Glutamatergic neuron (in vitro differentiated cells): ENCODE results near the gene SPEN. TPM values are rescaled to one million over a fixed set of nuclear protein-coding genes. Genes with fewer than 3 reads are reported as not detected.

Experiments used
- DNase-seq: peaks from one replicate; pipeline ENCODE4 v3.0.0; 2022
- H3K27ac Mint-ChIP-seq: one replicate; pipeline ENCODE4 v1.8.0; 2020; ENCODE audit warnings: mild to moderate bottlenecking, mixed read lengths, inconsistent platforms; ENCODE audit not compliant: unreplicated experiment
- H3K27me3 Mint-ChIP-seq: one replicate; pipeline ENCODE4 v1.8.0; 2020; ENCODE audit warnings: mild to moderate bottlenecking, moderate library complexity, mixed read lengths, inconsistent platforms; ENCODE audit not compliant: unreplicated experiment
- H3K36me3 Mint-ChIP-seq: one replicate; pipeline ENCODE4 v1.8.0; 2020; ENCODE audit warnings: mild to moderate bottlenecking, mixed read lengths, inconsistent platforms; ENCODE audit not compliant: unreplicated experiment
- H3K4me1 Mint-ChIP-seq: one replicate; pipeline ENCODE4 v1.8.0; 2020; ENCODE audit warnings: mild to moderate bottlenecking, low read depth, mixed read lengths, inconsistent platforms; ENCODE audit not compliant: unreplicated experiment
- H3K4me3 Mint-ChIP-seq: one replicate; pipeline ENCODE4 v1.8.0; 2020; ENCODE audit warnings: mild to moderate bottlenecking, mixed read lengths, inconsistent platforms; ENCODE audit not compliant: unreplicated experiment
- H3K9me3 Mint-ChIP-seq: one replicate; pipeline ENCODE4 v1.8.0; 2020; ENCODE audit warnings: mild to moderate bottlenecking, moderate library complexity, mixed read lengths, inconsistent platforms; ENCODE audit not compliant: unreplicated experiment
- total RNA-seq: library from RNA; stranded (reverse); fragmentation: NEBNext Ultra II Directional; extraction: Animal tissue kit (Norgen Biotek cat#: 25700); gene quantifications from one replicate; pipeline ENCODE4 v1.2.1, GENCODE V29; 2021; ENCODE audit not compliant: unreplicated experiment
- TF ChIP-seq, protein P1 (sequence below): fragments of 200-600 bp; sonication (generic); IDR thresholded peaks from one replicate; pipeline ENCODE4 v1.5.0; 2021; ENCODE audit not compliant: partially characterized antibody, unreplicated experiment

SPEN gene
- total RNA-seq, 1 donor from 2014 or later: 52.4 TPM

DNA sequence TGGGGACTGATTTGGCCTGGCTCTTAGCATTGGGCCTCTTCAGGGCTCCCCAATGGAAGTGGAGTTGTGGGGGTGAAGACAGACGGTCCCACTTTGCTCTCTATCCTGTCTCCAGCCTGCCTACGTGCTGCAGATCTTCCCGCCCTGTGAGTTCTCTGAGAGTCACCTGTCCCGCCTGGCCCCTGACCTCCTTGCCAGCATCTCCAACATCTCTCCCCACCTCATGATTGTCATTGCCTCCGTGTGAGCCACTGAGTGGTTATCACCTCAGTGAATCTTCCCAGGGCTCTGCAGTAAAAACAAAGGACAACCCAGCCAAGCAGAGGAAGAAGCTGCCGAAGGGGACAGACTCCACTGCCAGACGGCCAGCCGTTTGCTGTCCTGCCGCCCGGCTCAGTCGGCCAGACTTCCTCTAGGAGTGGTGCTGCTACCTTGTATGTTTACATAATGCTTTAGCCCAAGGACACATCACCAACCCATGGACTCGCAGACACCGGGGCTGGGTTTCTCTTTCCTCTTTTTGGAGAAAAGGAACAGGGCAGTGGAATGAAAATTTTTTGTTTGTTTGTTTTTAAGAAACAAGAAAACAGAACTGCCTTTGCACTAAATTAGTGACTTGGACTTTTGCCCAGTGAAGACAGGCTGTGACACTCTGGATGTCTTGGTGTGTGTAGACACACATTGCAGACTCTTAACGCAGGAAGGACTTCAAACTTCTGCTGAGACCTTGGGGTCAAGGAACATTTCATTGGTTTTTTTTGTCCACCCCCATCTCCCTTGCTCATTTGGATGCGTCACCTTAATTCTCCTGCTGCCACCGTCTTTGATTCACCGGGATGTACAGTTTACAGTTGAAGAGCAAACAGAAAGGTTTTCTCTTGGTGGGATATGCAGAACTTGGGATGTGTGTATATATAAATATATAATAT lies 91.9 kb downstream of the SPEN start:
- TF ChIP-seq, protein P1, sequence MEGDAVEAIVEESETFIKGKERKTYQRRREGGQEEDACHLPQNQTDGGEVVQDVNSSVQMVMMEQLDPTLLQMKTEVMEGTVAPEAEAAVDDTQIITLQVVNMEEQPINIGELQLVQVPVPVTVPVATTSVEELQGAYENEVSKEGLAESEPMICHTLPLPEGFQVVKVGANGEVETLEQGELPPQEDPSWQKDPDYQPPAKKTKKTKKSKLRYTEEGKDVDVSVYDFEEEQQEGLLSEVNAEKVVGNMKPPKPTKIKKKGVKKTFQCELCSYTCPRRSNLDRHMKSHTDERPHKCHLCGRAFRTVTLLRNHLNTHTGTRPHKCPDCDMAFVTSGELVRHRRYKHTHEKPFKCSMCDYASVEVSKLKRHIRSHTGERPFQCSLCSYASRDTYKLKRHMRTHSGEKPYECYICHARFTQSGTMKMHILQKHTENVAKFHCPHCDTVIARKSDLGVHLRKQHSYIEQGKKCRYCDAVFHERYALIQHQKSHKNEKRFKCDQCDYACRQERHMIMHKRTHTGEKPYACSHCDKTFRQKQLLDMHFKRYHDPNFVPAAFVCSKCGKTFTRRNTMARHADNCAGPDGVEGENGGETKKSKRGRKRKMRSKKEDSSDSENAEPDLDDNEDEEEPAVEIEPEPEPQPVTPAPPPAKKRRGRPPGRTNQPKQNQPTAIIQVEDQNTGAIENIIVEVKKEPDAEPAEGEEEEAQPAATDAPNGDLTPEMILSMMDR: no peak
- H3K4me3 Mint-ChIP-seq: no peak overlapping the region
- H3K4me1 Mint-ChIP-seq: peaks cover 2% of the 10 kb centered on the region
- H3K9me3 Mint-ChIP-seq: peaks cover 11% of the 10 kb centered on the region
- H3K27me3 Mint-ChIP-seq: peaks cover 9% of the 10 kb centered on the region
- H3K27ac Mint-ChIP-seq: no peak overlapping the region
- DNase-seq: no peak
- no peaks in the 10 kb centered on the region for H3K36me3 Mint-ChIP-seq

DNA sequence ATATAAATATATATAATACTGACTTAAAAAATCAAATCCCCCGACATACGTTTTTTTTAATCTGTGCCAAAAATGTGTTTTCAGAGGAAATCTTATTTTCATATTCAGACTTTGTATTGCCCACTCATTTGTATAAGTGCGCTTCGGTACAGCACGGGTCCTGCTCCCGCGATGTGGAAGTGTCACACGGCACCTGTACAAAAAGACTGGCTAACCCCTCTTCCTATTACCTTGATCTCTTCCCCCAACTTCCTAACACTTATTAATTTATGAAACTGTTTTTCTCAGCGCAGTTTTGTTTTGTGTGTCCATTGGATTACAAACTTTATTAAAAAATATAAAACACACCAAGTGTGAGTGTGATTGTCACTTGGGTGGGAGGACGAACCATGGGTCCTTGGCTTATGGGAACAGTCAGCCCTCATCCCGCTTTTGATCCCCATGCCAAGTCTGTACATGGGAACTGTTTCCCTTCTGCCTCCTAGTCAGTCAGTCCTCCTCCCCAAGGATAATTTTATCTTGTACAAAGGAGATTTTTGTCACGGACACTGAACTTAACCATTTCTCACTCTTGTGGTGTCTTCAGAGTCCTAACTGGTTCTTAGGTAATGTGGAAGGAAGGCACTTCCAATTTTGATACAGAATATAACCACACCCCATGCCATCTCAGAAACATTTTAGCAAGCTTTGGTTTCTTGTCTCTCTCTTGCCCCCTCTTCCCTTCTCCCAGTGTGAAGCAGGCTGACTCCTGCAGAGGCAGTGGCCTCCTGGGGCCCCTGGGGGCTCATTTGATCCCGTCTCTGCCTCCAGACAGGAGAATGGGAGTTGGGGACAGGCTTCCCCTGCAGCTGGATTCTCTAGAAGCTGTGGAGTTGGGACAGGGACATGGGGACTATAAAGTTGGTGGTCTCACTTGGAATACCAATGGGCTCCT lies 92.9 kb downstream of the SPEN start:
- DNase-seq: no peak
- Mint-ChIP-seq H3K27me3 (peaks cover 9% of the 10 kb centered on the region), H3K27ac (no peak overlapping the region), H3K36me3 (no peaks in the 10 kb centered on the region), H3K4me1 (peaks cover 2% of the 10 kb centered on the region), H3K9me3 (peaks cover 8% of the 10 kb centered on the region), H3K4me3 (no peak overlapping the region)
- TF ChIP-seq, protein P1: no peak

DNA sequence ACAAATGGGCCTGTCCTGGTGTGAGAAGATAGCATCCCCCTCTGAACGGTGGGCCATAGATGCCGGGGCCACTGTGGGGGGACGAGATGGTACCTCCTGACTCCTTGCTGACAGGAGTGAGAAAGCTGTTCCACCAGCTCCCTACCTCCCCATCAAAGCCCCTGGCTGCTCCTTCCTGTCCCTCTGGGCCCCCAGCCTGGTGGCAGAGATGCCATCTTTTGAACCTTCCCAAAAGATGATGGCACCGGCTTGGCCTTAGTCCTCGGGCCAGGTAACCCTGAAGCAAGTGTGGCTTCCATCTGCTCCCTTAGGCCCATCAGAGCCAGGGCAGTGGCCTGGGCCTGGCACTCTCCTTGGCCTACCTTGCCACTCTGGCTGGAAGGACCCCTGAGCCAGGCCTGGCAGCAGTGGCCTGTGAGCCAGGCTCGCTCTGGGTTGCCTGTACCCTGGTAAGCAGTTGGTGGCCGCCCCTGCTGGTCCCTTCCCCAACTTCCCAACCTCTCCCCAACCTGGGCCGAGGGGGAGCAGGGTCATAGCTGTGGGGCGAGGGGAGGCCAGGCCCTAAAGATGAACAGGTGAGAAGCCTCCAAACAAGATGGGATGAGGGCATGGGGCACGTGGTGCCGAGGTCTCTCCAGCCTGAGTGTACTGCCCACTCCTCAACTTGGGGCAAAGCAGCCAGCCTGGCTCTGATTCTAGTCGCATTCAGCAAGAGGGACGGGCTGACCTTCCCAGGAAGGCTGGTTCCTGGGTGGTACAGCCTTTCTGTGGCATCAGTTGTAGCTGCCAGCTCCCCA lies 93.7 kb downstream of the SPEN start:
- no peaks in the 10 kb centered on the region for H3K36me3 Mint-ChIP-seq
- H3K27me3 Mint-ChIP-seq: peaks cover 9% of the 10 kb centered on the region
- H3K4me3 Mint-ChIP-seq: no peak overlapping the region
- H3K27ac Mint-ChIP-seq: no peak overlapping the region
- no peak for DNase-seq
- peaks cover 9% of the 10 kb centered on the region for H3K9me3 Mint-ChIP-seq
- TF ChIP-seq, protein P1: no peak
- peaks cover 2% of the 10 kb centered on the region for H3K4me1 Mint-ChIP-seq

DNA sequence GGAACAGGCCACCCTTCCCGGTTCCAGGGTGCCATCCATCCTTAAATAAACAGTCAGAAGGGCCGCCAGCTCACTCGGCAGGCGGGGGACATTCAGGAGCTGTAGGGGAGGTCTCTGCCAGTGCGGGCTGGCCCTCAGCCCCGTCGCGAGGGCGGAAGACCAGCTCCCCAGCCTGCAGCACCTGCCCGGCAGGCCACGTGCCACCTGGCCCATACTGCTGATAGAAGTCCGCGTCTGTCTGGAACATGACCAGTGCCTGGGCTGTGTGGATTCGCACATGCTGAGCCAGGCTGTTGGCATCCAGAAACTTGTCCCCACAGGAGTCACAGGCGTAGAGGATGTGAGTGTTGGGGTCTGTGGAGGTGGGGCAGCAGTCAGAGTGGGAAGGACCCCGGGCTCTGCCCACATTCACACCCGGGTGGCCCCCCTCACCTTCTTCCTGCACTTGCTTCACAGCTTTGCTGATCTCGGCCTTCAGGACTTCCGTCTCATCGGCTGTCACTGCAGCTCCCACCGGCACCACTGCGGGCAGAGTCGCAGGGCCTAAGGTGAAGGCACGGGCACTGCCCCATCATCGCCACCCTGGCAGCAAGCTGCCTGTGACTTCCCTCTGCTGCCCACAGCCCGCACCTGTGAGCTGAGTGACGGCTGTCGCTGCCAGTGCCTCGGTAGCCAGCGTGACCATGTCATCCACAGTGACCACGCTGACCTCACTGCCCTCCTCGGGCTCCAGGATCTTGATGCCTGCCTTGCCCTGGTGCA lies 94.6 kb downstream of the SPEN start:
- H3K9me3 Mint-ChIP-seq: peaks cover 11% of the 10 kb centered on the region
- H3K27ac Mint-ChIP-seq: no peak overlapping the region
- no peaks in the 10 kb centered on the region for H3K36me3 Mint-ChIP-seq
- no peak overlapping the region for H3K4me3 Mint-ChIP-seq
- peaks cover 9% of the 10 kb centered on the region for H3K27me3 Mint-ChIP-seq
- no peak for DNase-seq
- peaks cover 8% of the 10 kb centered on the region for H3K4me1 Mint-ChIP-seq
- TF ChIP-seq, protein P1: no peak
